ENCODE measurements around the gene DPYD. TPM values are rescaled to one million over a fixed set of nuclear protein-coding genes. Genes with fewer than 3 reads are reported as not detected.

Gene DPYD
- total and polyA plus RNA-seq, 4 experiments from 2014 or later = 49.7 to 58.4 (median 51.9) TPM

DNA sequence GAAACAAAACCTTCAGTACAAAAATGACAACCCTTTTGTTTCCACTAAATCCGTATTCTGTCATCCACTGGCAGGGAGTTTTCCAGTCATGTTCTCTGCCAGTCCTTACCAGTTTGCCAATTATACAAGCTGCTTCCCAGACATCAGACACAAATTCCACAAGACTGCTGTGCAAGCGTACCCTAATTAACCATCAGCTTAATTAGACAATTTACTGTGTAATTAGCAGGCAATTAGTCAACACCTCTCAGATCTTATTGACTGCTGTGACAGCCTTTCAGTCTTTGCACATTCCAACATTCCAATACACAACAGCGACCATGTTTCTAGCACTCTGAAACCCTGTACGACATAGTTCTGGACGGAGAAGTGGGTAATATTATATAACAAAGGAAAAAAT, 420.1 kb downstream of the DPYD start:
- peaks cover 0 to 4% (median 2%) of the 10 kb centered on the region in 4 donors for H3K4me1 Mint-ChIP-seq
- POLR2A ChIA-PET (ENCODE audit: partially characterized antibody) = no interaction called here
- H3K27me3 Mint-ChIP-seq = no peaks in the 10 kb centered on the region
- CTCF ChIA-PET (ENCODE audit: partially characterized antibody) = no interaction called here
- H3K27ac Mint-ChIP-seq = no peak overlapping the region
- intact Hi-C loops (cut with micrococcal nuclease) = no loop called here
- no peak for DNase-seq
- no peak overlapping the region for H3K4me3 Mint-ChIP-seq
- H3K9me3 Mint-ChIP-seq = no peaks in the 10 kb centered on the region
- H3K27me3 ChIP-seq (ENCODE audit: insufficient read depth, low read length) = no peaks in the 10 kb centered on the region
- no peaks in the 10 kb centered on the region for H3K4me1 ChIP-seq (ENCODE audit: insufficient read depth, low read length)
- no peaks in the 10 kb centered on the region for H3K36me3 ChIP-seq (ENCODE audit: insufficient read depth, low read length)
- H3K9me3 ChIP-seq (ENCODE audit: control insufficient read depth in 1 of 2, low read length in 2 of 2) = no peaks in the 10 kb centered on the region
- no peak overlapping the region for H3K27ac ChIP-seq (ENCODE audit: low read depth, low read length)
- H3K4me3 ChIP-seq (ENCODE audit: low read length in 2 of 2) = no peak overlapping the region
- peaks cover 15 to 41% of the 10 kb centered on the region in 2 donors for H3K36me3 Mint-ChIP-seq

DNA sequence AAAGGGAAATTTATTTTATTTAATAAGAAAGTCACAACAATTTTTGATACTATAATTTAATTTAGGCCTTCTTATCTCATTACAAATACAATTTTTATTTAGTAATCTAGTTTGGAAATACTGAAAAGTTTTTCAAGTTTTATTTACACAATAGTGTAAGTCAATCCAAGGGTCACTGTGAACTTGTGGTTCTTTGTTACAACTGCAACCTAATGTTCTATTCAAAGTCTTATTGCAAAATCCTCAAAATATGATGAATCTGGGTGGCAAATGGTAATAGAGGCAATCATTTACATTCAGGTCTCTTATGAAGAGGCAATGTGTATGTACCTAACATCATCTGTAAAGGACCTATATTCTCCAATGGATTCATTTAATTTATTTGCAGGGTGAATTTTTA, 421.2 kb downstream of the DPYD start:
- Histone ChIP-seq H3K4me1 (ENCODE audit: insufficient read depth, low read length) (no peaks in the 10 kb centered on the region), H3K27me3 (ENCODE audit: insufficient read depth, low read length) (no peaks in the 10 kb centered on the region), H3K4me3 (ENCODE audit: low read length in 2 of 2) (no peak overlapping the region), H3K27ac (ENCODE audit: low read depth, low read length) (no peak overlapping the region), H3K36me3 (ENCODE audit: insufficient read depth, low read length) (no peaks in the 10 kb centered on the region), H3K9me3 (ENCODE audit: control insufficient read depth in 1 of 2, low read length in 2 of 2) (no peaks in the 10 kb centered on the region)
- Mint-ChIP-seq H3K9me3 (no peaks in the 10 kb centered on the region), H3K27ac (no peak overlapping the region), H3K36me3 (peaks cover 8 to 34% of the 10 kb centered on the region in 2 donors), H3K4me1 (peaks cover 0 to 4% (median 2%) of the 10 kb centered on the region in 4 donors), H3K27me3 (no peaks in the 10 kb centered on the region), H3K4me3 (no peak overlapping the region)
- ChIA-PET CTCF (ENCODE audit: partially characterized antibody) (no interaction called here), POLR2A (ENCODE audit: partially characterized antibody) (no interaction called here)
- intact Hi-C loops (cut with micrococcal nuclease) = no loop called here
- DNase-seq = no peak

DNA sequence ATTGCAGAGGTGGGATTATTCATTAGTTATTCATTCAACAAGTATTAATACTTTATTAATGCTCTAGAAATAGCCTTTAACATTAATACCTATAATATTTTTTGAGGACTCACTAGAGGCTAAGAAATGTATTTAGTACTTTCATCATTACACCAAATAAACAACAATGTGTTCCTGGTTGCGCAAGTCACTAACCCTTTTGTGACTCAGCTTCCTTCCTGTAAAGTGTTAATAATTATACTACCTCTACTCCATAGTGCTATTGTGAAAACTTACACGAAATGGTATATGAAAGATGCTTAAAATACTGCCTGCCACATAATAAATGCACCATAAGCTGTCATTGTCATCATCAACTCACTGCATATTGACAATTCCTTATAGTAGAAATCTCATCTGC, 431.0 kb downstream of the DPYD start:
- H3K27ac Mint-ChIP-seq = no peak overlapping the region
- H3K9me3 ChIP-seq (ENCODE audit: control insufficient read depth in 1 of 2, low read length in 2 of 2) = no peaks in the 10 kb centered on the region
- no peak overlapping the region for H3K4me3 Mint-ChIP-seq
- H3K9me3 Mint-ChIP-seq = no peaks in the 10 kb centered on the region
- no peak overlapping the region for H3K27ac ChIP-seq (ENCODE audit: low read depth, low read length)
- intact Hi-C loops (cut with micrococcal nuclease) = no loop called here
- POLR2A ChIA-PET (ENCODE audit: partially characterized antibody) = no interaction called here
- no peaks in the 10 kb centered on the region for H3K27me3 ChIP-seq (ENCODE audit: insufficient read depth, low read length)
- H3K36me3 Mint-ChIP-seq = peaks cover under 1 to 15% of the 10 kb centered on the region in 2 donors
- CTCF ChIA-PET (ENCODE audit: partially characterized antibody) = interaction anchor here (1.1 kb wide), 1 partner anchor 24 kb away, joined by 3 read pairs; no protein-coding TSS in a partner anchor
- peaks cover 0 to 1% (median under 1%) of the 10 kb centered on the region in 4 donors for H3K4me1 Mint-ChIP-seq
- H3K36me3 ChIP-seq (ENCODE audit: insufficient read depth, low read length) = no peaks in the 10 kb centered on the region
- DNase-seq = no peak
- no peaks in the 10 kb centered on the region for H3K27me3 Mint-ChIP-seq
- H3K4me3 ChIP-seq (ENCODE audit: low read length in 2 of 2) = no peak overlapping the region
- H3K4me1 ChIP-seq (ENCODE audit: insufficient read depth, low read length) = no peaks in the 10 kb centered on the region

DNA sequence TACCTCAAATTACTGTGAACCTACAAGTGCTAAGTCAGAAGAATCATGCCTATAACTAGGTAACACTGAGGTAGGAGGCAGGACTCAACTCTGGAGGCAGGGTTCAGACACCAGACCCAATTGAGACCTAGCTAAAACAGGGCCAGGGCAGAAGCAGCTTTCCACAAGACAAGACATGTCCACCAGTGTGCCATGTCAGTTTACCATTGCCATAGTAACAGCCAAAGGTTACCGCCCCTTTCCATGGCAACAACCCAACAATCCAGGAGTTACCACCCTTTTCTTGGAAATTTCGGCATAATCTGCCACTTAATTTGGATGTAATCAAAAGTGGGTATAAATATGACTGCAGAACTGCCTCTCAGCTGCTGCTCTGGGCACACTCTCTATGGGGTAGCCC, 432.3 kb downstream of the DPYD start:
- Histone ChIP-seq H3K36me3 (ENCODE audit: insufficient read depth, low read length) (no peaks in the 10 kb centered on the region), H3K27me3 (ENCODE audit: insufficient read depth, low read length) (no peaks in the 10 kb centered on the region), H3K27ac (ENCODE audit: low read depth, low read length) (no peak overlapping the region), H3K4me1 (ENCODE audit: insufficient read depth, low read length) (no peaks in the 10 kb centered on the region), H3K4me3 (ENCODE audit: low read length in 2 of 2) (no peak overlapping the region), H3K9me3 (ENCODE audit: control insufficient read depth in 1 of 2, low read length in 2 of 2) (no peaks in the 10 kb centered on the region)
- CTCF ChIA-PET (ENCODE audit: partially characterized antibody) = no interaction called here
- intact Hi-C loops (cut with micrococcal nuclease) = no loop called here
- H3K4me1 Mint-ChIP-seq = peaks cover 0 to 1% (median 0%) of the 10 kb centered on the region in 4 donors
- peaks cover 5 to 24% of the 10 kb centered on the region in 2 donors for H3K36me3 Mint-ChIP-seq
- H3K27me3 Mint-ChIP-seq = no peaks in the 10 kb centered on the region
- no peak overlapping the region for H3K27ac Mint-ChIP-seq
- H3K4me3 Mint-ChIP-seq = no peak overlapping the region
- no peaks in the 10 kb centered on the region for H3K9me3 Mint-ChIP-seq
- no peak for DNase-seq
- POLR2A ChIA-PET (ENCODE audit: partially characterized antibody) = no interaction called here

DNA sequence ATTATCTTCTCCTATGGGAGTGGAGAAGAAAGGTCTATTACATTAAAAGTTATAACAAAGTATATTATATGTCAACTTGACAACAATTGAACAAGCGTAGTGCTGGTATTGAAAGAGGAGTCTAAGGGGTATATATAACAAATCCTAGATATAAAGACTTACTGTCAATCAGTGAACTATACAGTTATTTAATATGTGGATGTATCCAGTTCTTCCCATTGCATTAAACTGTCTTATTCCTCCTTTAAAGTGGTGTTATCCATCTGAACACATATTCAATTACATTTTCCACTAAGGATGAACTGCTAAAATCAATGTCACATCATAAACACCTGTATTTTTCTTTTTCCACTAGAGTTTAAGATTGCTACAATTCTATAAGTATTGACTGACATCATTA, 438.8 kb downstream of the DPYD start:
- Mint-ChIP-seq H3K27me3 (no peaks in the 10 kb centered on the region), H3K36me3 (peaks cover 31 to 53% of the 10 kb centered on the region in 2 donors), H3K4me3 (no peak overlapping the region), H3K9me3 (peaks cover 0 to 2% (median 0%) of the 10 kb centered on the region in 8 donors), H3K4me1 (no peaks in the 10 kb centered on the region), H3K27ac (no peak overlapping the region)
- H3K9me3 ChIP-seq (ENCODE audit: control insufficient read depth in 1 of 2, low read length in 2 of 2) = no peaks in the 10 kb centered on the region
- CTCF ChIA-PET (ENCODE audit: partially characterized antibody) = no interaction called here
- H3K27me3 ChIP-seq (ENCODE audit: insufficient read depth, low read length) = no peaks in the 10 kb centered on the region
- no peaks in the 10 kb centered on the region for H3K36me3 ChIP-seq (ENCODE audit: insufficient read depth, low read length)
- no peak overlapping the region for H3K4me3 ChIP-seq (ENCODE audit: low read length in 2 of 2)
- intact Hi-C loops (cut with micrococcal nuclease) = no loop called here
- POLR2A ChIA-PET (ENCODE audit: partially characterized antibody) = no interaction called here
- DNase-seq = no peak
- H3K27ac ChIP-seq (ENCODE audit: low read depth, low read length) = no peak overlapping the region
- no peaks in the 10 kb centered on the region for H3K4me1 ChIP-seq (ENCODE audit: insufficient read depth, low read length)

DNA sequence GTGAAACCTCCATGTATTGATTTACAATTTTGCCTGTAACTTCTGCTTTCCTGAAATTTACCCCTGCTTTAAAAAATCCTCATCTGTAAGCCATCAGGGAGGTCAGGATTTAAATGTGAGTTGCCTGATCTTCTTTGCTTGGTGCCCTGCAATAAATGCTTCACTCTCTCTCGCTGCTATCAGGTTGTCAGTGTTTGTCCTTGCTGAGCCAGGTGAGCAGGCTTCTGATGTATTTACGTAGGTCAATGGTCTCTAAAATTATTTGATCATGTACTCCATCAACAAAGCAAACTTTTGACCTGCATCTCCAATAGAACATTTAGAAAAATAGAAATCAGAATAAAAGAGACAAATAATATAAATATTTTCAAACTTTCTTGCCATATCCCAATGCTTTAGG, 453.4 kb downstream of the DPYD start:
- ChIA-PET POLR2A (ENCODE audit: partially characterized antibody) (no interaction called here), CTCF (ENCODE audit: partially characterized antibody) (no interaction called here)
- no peaks in the 10 kb centered on the region for H3K4me1 ChIP-seq (ENCODE audit: insufficient read depth, low read length)
- no peaks in the 10 kb centered on the region for H3K27me3 ChIP-seq (ENCODE audit: insufficient read depth, low read length)
- H3K27ac Mint-ChIP-seq = no peak overlapping the region
- H3K4me3 ChIP-seq (ENCODE audit: low read length in 2 of 2) = no peak overlapping the region
- DNase-seq = no peak
- no peaks in the 10 kb centered on the region for H3K9me3 ChIP-seq (ENCODE audit: control insufficient read depth in 1 of 2, low read length in 2 of 2)
- no peak overlapping the region for H3K27ac ChIP-seq (ENCODE audit: low read depth, low read length)
- no peaks in the 10 kb centered on the region for H3K27me3 Mint-ChIP-seq
- H3K4me1 Mint-ChIP-seq = peaks cover 0 to 5% (median 2%) of the 10 kb centered on the region in 4 donors
- H3K36me3 Mint-ChIP-seq = peaks cover 44 to 71% of the 10 kb centered on the region in 2 donors
- peaks cover 5 to 12% (median 8%) of the 10 kb centered on the region in 8 donors for H3K9me3 Mint-ChIP-seq
- no peaks in the 10 kb centered on the region for H3K36me3 ChIP-seq (ENCODE audit: insufficient read depth, low read length)
- intact Hi-C loops (cut with micrococcal nuclease) = no loop called here
- H3K4me3 Mint-ChIP-seq = no peak overlapping the region

DNA sequence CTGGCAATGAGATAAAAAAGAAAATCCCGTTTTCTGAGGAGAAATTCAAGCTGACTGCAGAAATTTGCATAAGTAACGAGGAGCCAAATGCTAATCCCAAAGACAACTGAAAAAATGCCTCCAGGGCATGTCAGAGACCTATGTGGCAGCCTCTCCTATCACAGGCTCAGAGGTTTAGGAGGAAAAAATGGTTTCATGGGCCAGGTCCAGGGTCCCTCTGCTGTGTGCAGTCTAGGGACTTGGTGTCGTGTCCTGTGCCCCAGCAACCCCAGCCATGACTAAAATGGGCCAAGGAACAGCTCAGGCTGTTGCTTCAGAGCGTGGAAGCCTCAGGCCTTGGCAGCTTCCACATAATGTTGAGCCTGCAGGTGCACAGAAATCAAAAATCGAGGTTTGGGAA, 456.5 kb downstream of the DPYD start:
- Histone ChIP-seq H3K4me1 (ENCODE audit: insufficient read depth, low read length) (no peaks in the 10 kb centered on the region), H3K27ac (ENCODE audit: low read depth, low read length) (no peak overlapping the region), H3K27me3 (ENCODE audit: insufficient read depth, low read length) (no peaks in the 10 kb centered on the region), H3K36me3 (ENCODE audit: insufficient read depth, low read length) (no peaks in the 10 kb centered on the region), H3K4me3 (ENCODE audit: low read length in 2 of 2) (no peak overlapping the region), H3K9me3 (ENCODE audit: control insufficient read depth in 1 of 2, low read length in 2 of 2) (no peaks in the 10 kb centered on the region)
- peak overlapping the region in 1 of 8 donors; percentile 12 for H3K4me3 Mint-ChIP-seq
- H3K36me3 Mint-ChIP-seq = peaks cover 47 to 61% of the 10 kb centered on the region in 2 donors
- H3K27me3 Mint-ChIP-seq = no peaks in the 10 kb centered on the region
- ChIA-PET POLR2A (ENCODE audit: partially characterized antibody) (no interaction called here), CTCF (ENCODE audit: partially characterized antibody) (no interaction called here)
- peaks cover 0 to 6% (median 3%) of the 10 kb centered on the region in 4 donors for H3K4me1 Mint-ChIP-seq
- peak overlapping the region in 2 of 7 donors; percentile 22 to 42 for H3K27ac Mint-ChIP-seq
- DNase-seq = no peak
- H3K9me3 Mint-ChIP-seq = peaks cover 4 to 12% (median 8%) of the 10 kb centered on the region in 8 donors
- intact Hi-C loops (cut with micrococcal nuclease) = no loop called here

DNA sequence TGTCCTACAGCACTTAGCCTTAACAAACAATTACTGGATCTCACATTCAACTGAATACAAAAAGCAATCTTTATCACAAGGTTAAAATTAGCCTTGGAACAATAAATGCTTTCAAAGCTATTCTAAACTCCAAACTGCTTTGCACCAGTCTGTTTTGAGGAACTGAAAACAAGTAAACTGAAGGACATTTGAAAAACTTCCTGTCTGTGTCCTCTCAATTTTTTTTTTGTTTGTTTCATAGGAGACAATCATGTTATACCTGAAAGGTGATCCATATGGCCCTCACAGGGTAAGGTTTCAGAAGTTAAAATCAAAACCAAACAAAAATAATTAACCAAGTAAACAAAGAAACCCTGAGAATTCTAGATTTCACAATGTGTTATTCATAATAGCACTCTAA, 459.1 kb downstream of the DPYD start:
- peaks cover 0 to 7% (median 4%) of the 10 kb centered on the region in 4 donors for H3K4me1 Mint-ChIP-seq
- no peak for DNase-seq
- CTCF ChIA-PET (ENCODE audit: partially characterized antibody) = no interaction called here
- no peak overlapping the region for H3K4me3 Mint-ChIP-seq
- Histone ChIP-seq H3K4me3 (ENCODE audit: low read length in 2 of 2) (no peak overlapping the region), H3K27me3 (ENCODE audit: insufficient read depth, low read length) (no peaks in the 10 kb centered on the region), H3K9me3 (ENCODE audit: control insufficient read depth in 1 of 2, low read length in 2 of 2) (no peaks in the 10 kb centered on the region), H3K27ac (ENCODE audit: low read depth, low read length) (no peak overlapping the region), H3K36me3 (ENCODE audit: insufficient read depth, low read length) (no peaks in the 10 kb centered on the region), H3K4me1 (ENCODE audit: insufficient read depth, low read length) (no peaks in the 10 kb centered on the region)
- POLR2A ChIA-PET (ENCODE audit: partially characterized antibody) = no interaction called here
- H3K36me3 Mint-ChIP-seq = peaks cover 44 to 65% of the 10 kb centered on the region in 2 donors
- H3K27ac Mint-ChIP-seq = no peak overlapping the region
- peaks cover 2 to 8% (median 4%) of the 10 kb centered on the region in 8 donors for H3K9me3 Mint-ChIP-seq
- H3K27me3 Mint-ChIP-seq = no peaks in the 10 kb centered on the region
- intact Hi-C loops (cut with micrococcal nuclease) = no loop called here

All from CD4-positive, alpha-beta memory T cell (primary cell).